ENCODE measurements around the gene PTPRJ.

The PTPRJ gene

GRCh38 chr11:48101044-48101733 lies 120.8 kb downstream of the PTPRJ start:
- Mint-ChIP-seq H3K9me3 (no peaks in the 10 kb centered on the region), H3K27ac (peak overlapping the region; percentile 66 to 71), H3K4me3 (no peak overlapping the region), H3K36me3 (ENCODE audit: insufficient read depth) (peaks cover 12% of the 10 kb centered on the region), H3K4me1 (ENCODE audit: low read depth in 2 of 2) (peaks cover 27 to 44% of the 10 kb centered on the region in 2 donors), H3K27me3 (no peaks in the 10 kb centered on the region)
- DNase-seq (no peak), ATAC-seq (replicated peaks) (no peak)

- Mint-ChIP-seq H3K4me3 (no peak overlapping the region), H3K9me3 (no peaks in the 10 kb centered on the region), H3K36me3 (ENCODE audit: insufficient read depth) (peaks cover 12% of the 10 kb centered on the region), H3K27ac (peak overlapping the region; percentile 66 to 71), H3K4me1 (ENCODE audit: low read depth in 2 of 2) (peaks cover 27 to 43% of the 10 kb centered on the region in 2 donors), H3K27me3 (no peaks in the 10 kb centered on the region)
- ATAC-seq (replicated peaks) (no peak), DNase-seq (no peak)
Measured at GRCh38 chr11:48101958-48102357, 121.6 kb downstream of the PTPRJ start.

- no peaks in the 10 kb centered on the region for H3K9me3 Mint-ChIP-seq
- H3K36me3 Mint-ChIP-seq (ENCODE audit: insufficient read depth): peaks cover 12% of the 10 kb centered on the region
- no peak overlapping the region for H3K4me3 Mint-ChIP-seq
- no peak for ATAC-seq (replicated peaks)
- peaks cover 41 to 57% of the 10 kb centered on the region in 2 donors for H3K4me1 Mint-ChIP-seq (ENCODE audit: low read depth in 2 of 2)
- no peak for DNase-seq
- no peaks in the 10 kb centered on the region for H3K27me3 Mint-ChIP-seq
- peak overlapping the region; percentile 66 to 83 for H3K27ac Mint-ChIP-seq
Measured at GRCh38 chr11:48103621-48104567, 123.5 kb downstream of the PTPRJ start.

- peaks cover 40 to 59% of the 10 kb centered on the region in 2 donors for H3K4me1 Mint-ChIP-seq (ENCODE audit: low read depth in 2 of 2)
- peaks cover 12% of the 10 kb centered on the region for H3K36me3 Mint-ChIP-seq (ENCODE audit: insufficient read depth)
- no peak for ATAC-seq (replicated peaks)
Measured at GRCh38 chr11:48104568-48104924, 124.2 kb downstream of the PTPRJ start.

GRCh38 chr11:48105096-48105990 lies 125.0 kb downstream of the PTPRJ start:
- DNase-seq: no peak
- Mint-ChIP-seq H3K36me3 (ENCODE audit: insufficient read depth) (peaks cover 12% of the 10 kb centered on the region), H3K27ac (peak overlapping the region; percentile 83), H3K9me3 (no peaks in the 10 kb centered on the region), H3K27me3 (no peaks in the 10 kb centered on the region), H3K4me1 (ENCODE audit: low read depth in 2 of 2) (peaks cover 43 to 59% of the 10 kb centered on the region in 2 donors), H3K4me3 (no peak overlapping the region)
- no peak for ATAC-seq (replicated peaks)

More at GRCh38 chr11:48104568-48104924, 124.2 kb downstream of the PTPRJ start:
- no peak for DNase-seq
- Mint-ChIP-seq H3K27ac (peak overlapping the region; percentile 66 to 83), H3K9me3 (no peaks in the 10 kb centered on the region), H3K27me3 (no peaks in the 10 kb centered on the region), H3K4me3 (no peak overlapping the region)

- no peak for DNase-seq
- Mint-ChIP-seq H3K27ac (peak overlapping the region; percentile 83), H3K36me3 (ENCODE audit: insufficient read depth) (peaks cover 7% of the 10 kb centered on the region), H3K4me1 (ENCODE audit: low read depth in 2 of 2) (peaks cover 43 to 56% of the 10 kb centered on the region in 2 donors), H3K27me3 (no peaks in the 10 kb centered on the region), H3K4me3 (peak overlapping the region; percentile 1), H3K9me3 (no peaks in the 10 kb centered on the region)
- no peak for ATAC-seq (replicated peaks)
Measured at GRCh38 chr11:48106166-48106565, 125.8 kb downstream of the PTPRJ start.

GRCh38 chr11:48107188-48107704 lies 126.9 kb downstream of the PTPRJ start:
- peaks cover 3% of the 10 kb centered on the region for H3K36me3 Mint-ChIP-seq (ENCODE audit: insufficient read depth)
- H3K9me3 Mint-ChIP-seq: no peaks in the 10 kb centered on the region
- H3K27me3 Mint-ChIP-seq: no peaks in the 10 kb centered on the region
- H3K4me3 Mint-ChIP-seq: peak overlapping the region; percentile 43 to 58
- ATAC-seq (replicated peaks): no peak
- H3K27ac Mint-ChIP-seq: peak overlapping the region; percentile 83
- peaks cover 36 to 48% of the 10 kb centered on the region in 2 donors for H3K4me1 Mint-ChIP-seq (ENCODE audit: low read depth in 2 of 2)
- no peak for DNase-seq

- Mint-ChIP-seq H3K4me3 (peak overlapping the region; percentile 52 to 78), H3K27ac (peak overlapping the region; percentile 83), H3K36me3 (ENCODE audit: insufficient read depth) (peaks cover 3% of the 10 kb centered on the region), H3K4me1 (ENCODE audit: low read depth in 2 of 2) (peaks cover 30 to 40% of the 10 kb centered on the region in 2 donors), H3K9me3 (no peaks in the 10 kb centered on the region), H3K27me3 (no peaks in the 10 kb centered on the region)
- ATAC-seq (replicated peaks): no peak
- no peak for DNase-seq
Measured at GRCh38 chr11:48108231-48109045, 128.1 kb downstream of the PTPRJ start.

- peak overlapping the region; percentile 83 for H3K27ac Mint-ChIP-seq
- ATAC-seq (replicated peaks) (peak; percentile 57), DNase-seq (no peak)
- no peaks in the 10 kb centered on the region for H3K9me3 Mint-ChIP-seq
- peaks cover 26 to 40% of the 10 kb centered on the region in 2 donors for H3K4me1 Mint-ChIP-seq (ENCODE audit: low read depth in 2 of 2)
- H3K27me3 Mint-ChIP-seq: no peaks in the 10 kb centered on the region
- H3K36me3 Mint-ChIP-seq (ENCODE audit: insufficient read depth): peaks cover 3% of the 10 kb centered on the region
- peak overlapping the region; percentile 52 to 78 for H3K4me3 Mint-ChIP-seq
Measured at GRCh38 chr11:48109046-48109666, 128.8 kb downstream of the PTPRJ start.

GRCh38 chr11:48110509-48110766 lies 130.1 kb downstream of the PTPRJ start:
- ATAC-seq (replicated peaks) (no peak), DNase-seq (no peak)
- Mint-ChIP-seq H3K4me3 (peak overlapping the region in 1 of 2 donors; percentile 78), H3K9me3 (peaks cover 2 to 11% of the 10 kb centered on the region in 2 donors), H3K4me1 (ENCODE audit: low read depth in 2 of 2) (peaks cover 26 to 40% of the 10 kb centered on the region in 2 donors), H3K27ac (peak overlapping the region in 1 of 2 donors; percentile 27), H3K27me3 (no peaks in the 10 kb centered on the region), H3K36me3 (ENCODE audit: insufficient read depth) (peaks cover 8% of the 10 kb centered on the region)

GRCh38 chr11:48111891-48112290 lies 131.5 kb downstream of the PTPRJ start:
- Mint-ChIP-seq H3K9me3 (peaks cover 4 to 14% of the 10 kb centered on the region in 2 donors), H3K4me1 (ENCODE audit: low read depth in 2 of 2) (peaks cover 21 to 28% of the 10 kb centered on the region in 2 donors), H3K36me3 (ENCODE audit: insufficient read depth) (peaks cover 8% of the 10 kb centered on the region), H3K4me3 (no peak overlapping the region), H3K27me3 (no peaks in the 10 kb centered on the region), H3K27ac (no peak overlapping the region)
- no peak for ATAC-seq (replicated peaks)
- no peak for DNase-seq

GRCh38 chr11:48114740-48115139 lies 134.4 kb downstream of the PTPRJ start:
- Mint-ChIP-seq H3K36me3 (ENCODE audit: insufficient read depth) (peaks cover 23% of the 10 kb centered on the region), H3K27me3 (no peaks in the 10 kb centered on the region), H3K4me3 (no peak overlapping the region), H3K9me3 (peaks cover 4 to 14% of the 10 kb centered on the region in 2 donors), H3K4me1 (ENCODE audit: low read depth in 2 of 2) (peaks cover 2 to 10% of the 10 kb centered on the region in 2 donors), H3K27ac (no peak overlapping the region)
- ATAC-seq (replicated peaks): no peak
- DNase-seq: no peak

Data from effector memory CD8-positive, alpha-beta T cell (primary cell).